ENCODE measurements around the gene OPA3.

DNA sequence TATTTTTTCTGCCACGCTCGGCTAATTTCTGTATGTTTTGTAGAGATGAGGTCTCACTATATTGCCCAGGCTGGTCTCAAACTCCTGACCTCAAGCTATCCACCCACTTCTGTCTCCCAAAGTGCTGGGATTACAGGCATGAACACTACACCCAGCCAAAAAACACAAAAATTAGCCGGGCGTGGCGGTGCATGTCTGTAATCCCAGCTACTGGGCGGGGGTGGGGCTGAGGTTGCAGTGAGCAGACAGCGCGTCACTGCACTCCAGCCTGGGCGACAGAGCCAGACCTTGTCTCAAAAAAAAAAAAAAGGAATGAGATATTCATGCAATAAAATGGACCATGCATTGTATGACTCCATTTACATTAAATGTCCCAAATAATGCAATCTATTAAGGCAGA is 45.1 kb downstream of the OPA3 start:
- TF ChIP-seq, protein P1, sequence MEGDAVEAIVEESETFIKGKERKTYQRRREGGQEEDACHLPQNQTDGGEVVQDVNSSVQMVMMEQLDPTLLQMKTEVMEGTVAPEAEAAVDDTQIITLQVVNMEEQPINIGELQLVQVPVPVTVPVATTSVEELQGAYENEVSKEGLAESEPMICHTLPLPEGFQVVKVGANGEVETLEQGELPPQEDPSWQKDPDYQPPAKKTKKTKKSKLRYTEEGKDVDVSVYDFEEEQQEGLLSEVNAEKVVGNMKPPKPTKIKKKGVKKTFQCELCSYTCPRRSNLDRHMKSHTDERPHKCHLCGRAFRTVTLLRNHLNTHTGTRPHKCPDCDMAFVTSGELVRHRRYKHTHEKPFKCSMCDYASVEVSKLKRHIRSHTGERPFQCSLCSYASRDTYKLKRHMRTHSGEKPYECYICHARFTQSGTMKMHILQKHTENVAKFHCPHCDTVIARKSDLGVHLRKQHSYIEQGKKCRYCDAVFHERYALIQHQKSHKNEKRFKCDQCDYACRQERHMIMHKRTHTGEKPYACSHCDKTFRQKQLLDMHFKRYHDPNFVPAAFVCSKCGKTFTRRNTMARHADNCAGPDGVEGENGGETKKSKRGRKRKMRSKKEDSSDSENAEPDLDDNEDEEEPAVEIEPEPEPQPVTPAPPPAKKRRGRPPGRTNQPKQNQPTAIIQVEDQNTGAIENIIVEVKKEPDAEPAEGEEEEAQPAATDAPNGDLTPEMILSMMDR (IDR thresholded peaks at IDR 0.05) = no peak
- TF ChIP-seq POLR2A (IDR thresholded peaks at IDR 0.05) = no peak

Data from adrenal gland (tissue), 5 donors.